Activated B cell treated with CpG ODN at 0.5 μM for 24 hours (primary cell): Measurements from ENCODE around the gene VDR. TPM values are rescaled to one million over a fixed set of nuclear protein-coding genes. Genes with fewer than 3 reads are reported as not detected.

ENCODE experiments used
- ATAC-seq: fragments of 200-7000 bp; cut with Tn5 transposase; one replicate; pipeline ENCODE4 v1.10.0; 2021; ENCODE audit warnings: low read depth, mild to moderate bottlenecking, moderate library complexity
- CTCF ChIA-PET: fragments of 350-600 bp; sonication (Branson Sonifier 250); formaldehyde crosslinking; loops from one replicate; lab custom pipeline; 2021; ENCODE audit warnings: antibody characterized with exemption; lab: Charles Lee
- POLR2A ChIA-PET: fragments of 350-600 bp; sonication (Branson Sonifier 250); formaldehyde crosslinking; loops from one replicate; lab custom pipeline; 2021; ENCODE audit warnings: antibody characterized with exemption; lab: Charles Lee
- DNase-seq: peaks from one replicate; pipeline ENCODE4 v3.0.0; 2022
- H3K27ac Mint-ChIP-seq: one replicate; pipeline ENCODE4 v1.8.0; 2020; ENCODE audit warnings: mixed read lengths
- H3K27me3 Mint-ChIP-seq: one replicate; pipeline ENCODE4 v1.8.0; 2021; ENCODE audit warnings: mixed read lengths
- H3K36me3 Mint-ChIP-seq: one replicate; pipeline ENCODE4 v1.8.0; 2021; ENCODE audit warnings: low read depth, mixed read lengths
- H3K4me1 Mint-ChIP-seq: one replicate; pipeline ENCODE4 v1.8.0; 2021; ENCODE audit warnings: mixed read lengths
- H3K4me3 Mint-ChIP-seq: one replicate; pipeline ENCODE4 v1.8.0; 2020; ENCODE audit warnings: mild to moderate bottlenecking, mixed read lengths
- H3K9me3 Mint-ChIP-seq: one replicate; pipeline ENCODE4 v1.8.0; 2020; ENCODE audit warnings: mixed read lengths
- CTCF ChIP-seq: fragments of 200-600 bp; IDR thresholded peaks from one replicate; pipeline ENCODE4 v1.8.0; 2022; ENCODE audit warnings: antibody characterized with exemption, mild to moderate bottlenecking
- intact Hi-C: fragments of 100-400 bp; cut with micrococcal nuclease; formaldehyde crosslinking; loops from one replicate; pipeline ENCODE4 v1.15.1; 2024
- total RNA-seq: library from RNA; stranded (reverse); gene quantifications from 2 replicates; pipeline ENCODE4 v1.2.3, GENCODE V29; 2022

Gene VDR
- total RNA-seq, 1 donor from 2014 or later = 0.86 TPM

DNA sequence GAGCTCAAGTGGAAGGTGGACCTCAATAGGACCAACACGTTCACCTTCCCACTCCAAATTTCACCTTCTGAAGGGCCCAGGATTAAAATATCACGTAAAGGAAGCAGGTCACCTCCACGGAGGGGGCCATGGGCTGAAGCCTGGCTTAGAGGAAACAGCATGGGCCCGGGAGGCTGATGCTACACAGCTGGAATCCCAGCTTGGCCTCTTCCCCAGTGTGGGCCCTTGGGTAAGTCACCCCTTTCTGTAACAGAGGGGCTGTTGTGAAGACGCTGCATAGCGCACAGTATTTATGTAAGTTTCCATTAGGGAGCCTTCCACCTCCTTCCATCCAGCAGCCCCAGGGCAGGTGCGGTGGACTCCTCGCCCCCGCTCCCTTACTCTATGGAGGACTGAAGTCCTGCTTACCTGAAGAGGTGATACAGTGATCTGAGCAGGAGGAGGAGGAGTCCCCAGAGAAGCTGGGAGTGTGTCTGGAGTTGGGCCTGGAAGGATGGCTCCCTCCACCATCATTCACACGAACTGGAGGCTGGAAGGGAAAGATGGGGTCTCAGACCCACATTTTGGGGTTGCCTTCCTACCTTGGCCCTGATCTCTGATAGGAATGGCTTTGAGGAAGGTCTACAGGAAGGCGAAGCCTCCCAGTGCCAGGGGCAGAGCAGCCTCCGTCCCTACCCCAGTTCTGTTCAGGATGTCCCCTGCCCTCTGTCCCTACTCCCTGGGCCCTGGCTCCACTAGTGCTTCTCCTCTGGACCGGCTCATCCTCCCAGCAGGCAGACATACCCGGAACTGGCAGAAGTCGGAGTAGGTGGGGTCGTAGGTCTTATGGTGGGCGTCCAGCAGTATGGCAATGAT, 47.8 kb downstream of the VDR start:
- intact Hi-C loops = no loop called here
- POLR2A ChIA-PET = no interaction called here

DNA sequence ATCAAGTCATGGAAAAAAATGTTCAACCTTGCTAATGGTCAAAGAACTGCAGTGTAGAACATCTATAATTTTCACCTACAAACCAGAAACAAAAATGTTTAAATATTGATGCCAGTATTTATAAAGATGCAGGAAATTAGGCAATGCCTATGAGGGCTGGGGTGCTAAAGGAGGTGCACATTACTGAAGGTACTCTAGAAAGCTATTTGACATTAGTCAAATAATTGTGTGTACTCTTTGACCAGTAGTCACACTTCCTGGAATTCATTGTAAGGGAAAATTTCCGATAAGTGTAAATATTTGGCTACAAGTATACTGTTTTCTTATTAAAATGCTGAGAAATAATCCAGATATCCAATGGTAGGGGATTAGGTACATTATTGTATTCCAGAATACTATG, 48.7 kb downstream of the VDR start:
- Mint-ChIP-seq H3K9me3 (no peaks in the 10 kb centered on the region), H3K27me3 (no peaks in the 10 kb centered on the region), H3K27ac (no peak overlapping the region), H3K4me3 (no peak overlapping the region), H3K36me3 (no peaks in the 10 kb centered on the region), H3K4me1 (no peaks in the 10 kb centered on the region)
- intact Hi-C loops = no loop called here
- ChIA-PET CTCF (interaction anchor here (0.7 kb wide), 1 partner anchor 39 kb away, joined by 3 read pairs; no protein-coding TSS in a partner anchor), POLR2A (no interaction called here)
- ATAC-seq (no peak), DNase-seq (no peak)
- no peak for TF ChIP-seq CTCF

More for the DNA sequence above, 47.8 kb downstream of the VDR start:
- no peaks in the 10 kb centered on the region for H3K9me3 Mint-ChIP-seq
- no peak for ATAC-seq
- no peak overlapping the region for H3K4me3 Mint-ChIP-seq
- no peak overlapping the region for H3K27ac Mint-ChIP-seq
- DNase-seq = no peak
- H3K27me3 Mint-ChIP-seq = no peaks in the 10 kb centered on the region
- CTCF ChIA-PET = no interaction called here
- H3K4me1 Mint-ChIP-seq = no peaks in the 10 kb centered on the region
- no peaks in the 10 kb centered on the region for H3K36me3 Mint-ChIP-seq
- TF ChIP-seq CTCF = no peak

- ChIA-PET CTCF (interaction anchor here (0.7 kb wide), 1 partner anchor 39 kb away, joined by 3 read pairs; no protein-coding TSS in a partner anchor), POLR2A (no interaction called here)
- intact Hi-C loops = no loop called here
- TF ChIP-seq CTCF = no peak
- ATAC-seq (no peak), DNase-seq (no peak)
- H3K9me3 Mint-ChIP-seq = no peaks in the 10 kb centered on the region
- H3K4me1 Mint-ChIP-seq = no peaks in the 10 kb centered on the region
- H3K27ac Mint-ChIP-seq = no peak overlapping the region
- H3K27me3 Mint-ChIP-seq = no peaks in the 10 kb centered on the region
- no peak overlapping the region for H3K4me3 Mint-ChIP-seq
- no peaks in the 10 kb centered on the region for H3K36me3 Mint-ChIP-seq
Observed at GRCh38 chr12:47855502-47855901, 49.3 kb downstream of the VDR start.

GRCh38 chr12:47854531-47854930, 50.3 kb downstream of the VDR start:
- intact Hi-C loops = no loop called here
- TF ChIP-seq CTCF = no peak
- H3K4me1 Mint-ChIP-seq = no peaks in the 10 kb centered on the region
- ChIA-PET CTCF (no interaction called here), POLR2A (no interaction called here)
- no peak for ATAC-seq
- H3K4me3 Mint-ChIP-seq = no peak overlapping the region
- no peaks in the 10 kb centered on the region for H3K36me3 Mint-ChIP-seq
- no peaks in the 10 kb centered on the region for H3K27me3 Mint-ChIP-seq
- H3K27ac Mint-ChIP-seq = no peak overlapping the region
- no peak for DNase-seq
- H3K9me3 Mint-ChIP-seq = no peaks in the 10 kb centered on the region

GRCh38 chr12:47852096-47852571, 52.7 kb downstream of the VDR start:
- no peak for TF ChIP-seq CTCF
- Mint-ChIP-seq H3K4me3 (no peak overlapping the region), H3K27ac (no peak overlapping the region), H3K36me3 (no peaks in the 10 kb centered on the region), H3K4me1 (no peaks in the 10 kb centered on the region), H3K9me3 (no peaks in the 10 kb centered on the region), H3K27me3 (no peaks in the 10 kb centered on the region)
- intact Hi-C loops = no loop called here
- CTCF ChIA-PET = no interaction called here
- ATAC-seq (no peak), DNase-seq (no peak)
- POLR2A ChIA-PET = no interaction called here
